GM21515 (cell line): Measurements from ENCODE around the gene SOX6.
A peak's percentile ranks its signal among the peaks of the same experiment; 100 is the strongest.

Experiments used
- ATAC-seq: cut with Tn5 transposase; IDR thresholded peaks from one replicate; pipeline ENCODE4 v1.9.1; 2021; ENCODE audit not compliant: unreplicated experiment

The SOX6 gene

GRCh38 chr11:15969701-15970329 is 386.5 kb downstream of the SOX6 start:
- ATAC-seq: no peak

- peak; percentile 83 for ATAC-seq
Observed at GRCh38 chr11:15969281-15969680, 387.1 kb downstream of the SOX6 start.

GRCh38 chr11:15968461-15969130 is 387.8 kb downstream of the SOX6 start:
- no peak for ATAC-seq

- no peak for ATAC-seq
Observed at GRCh38 chr11:15967966-15968365, 388.4 kb downstream of the SOX6 start.

GRCh38 chr11:15967166-15967565 is 389.2 kb downstream of the SOX6 start:
- ATAC-seq: no peak

- ATAC-seq: no peak
Observed at GRCh38 chr11:15965562-15966250, 390.6 kb downstream of the SOX6 start.

- ATAC-seq: no peak
Observed at GRCh38 chr11:15963266-15963665, 393.1 kb downstream of the SOX6 start.

- no peak for ATAC-seq
Observed at GRCh38 chr11:15958910-15959309, 397.4 kb downstream of the SOX6 start.

- ATAC-seq: no peak
Observed at GRCh38 chr11:15957234-15957633, 399.1 kb downstream of the SOX6 start.

- no peak for ATAC-seq
Observed at GRCh38 chr11:15956302-15956701, 400.0 kb downstream of the SOX6 start.

- no peak for ATAC-seq
Observed at GRCh38 chr11:15955595-15955994, 400.8 kb downstream of the SOX6 start.

- ATAC-seq: no peak
Observed at GRCh38 chr11:15947681-15948648, 408.4 kb downstream of the SOX6 start.

GRCh38 chr11:15945726-15946125 is 410.6 kb downstream of the SOX6 start:
- ATAC-seq: no peak

- ATAC-seq: no peak
Observed at GRCh38 chr11:15944460-15944859, 411.9 kb downstream of the SOX6 start.

- no peak for ATAC-seq
Observed at GRCh38 chr11:15943418-15944197, 412.7 kb downstream of the SOX6 start.

- no peak for ATAC-seq
Observed at GRCh38 chr11:15942936-15943335, 413.4 kb downstream of the SOX6 start.

GRCh38 chr11:15942126-15942525 is 414.2 kb downstream of the SOX6 start:
- ATAC-seq: no peak

GRCh38 chr11:15941206-15941770 is 415.1 kb downstream of the SOX6 start:
- peak; percentile 72 for ATAC-seq

- no peak for ATAC-seq
Observed at GRCh38 chr11:15940462-15941205, 415.7 kb downstream of the SOX6 start.
